NT2/D1 (cell line): Measurements from ENCODE around the gene CNTN2.

Source experiments
- SUZ12 ChIP-seq: IDR thresholded peaks from 2 replicates; pipeline ENCODE4 v1.6.1; 2011; ENCODE audit not compliant: insufficient read length, insufficient read depth; ENCODE audit errors: extremely low read depth
- YY1 ChIP-seq: IDR thresholded peaks from 2 replicates; pipeline ENCODE4 v1.6.1; 2011; ENCODE audit not compliant: insufficient read length, insufficient read depth
- ZNF274 ChIP-seq: IDR thresholded peaks from 2 replicates; pipeline ENCODE4 v1.6.1; 2011; ENCODE audit warnings: mild to moderate bottlenecking, low read depth, low read length

GRCh38 chr1:205049479-205049878, 6.5 kb downstream of the CNTN2 start:
- TF ChIP-seq YY1 (no peak), ZNF274 (no peak), SUZ12 (no peak)
